Vagina (tissue), 2 donors: Measurements from ENCODE around the gene CACNA1C. TPM values are rescaled to one million over a fixed set of nuclear protein-coding genes. Genes with fewer than 3 reads are reported as not detected.

Experiments
- DNase-seq, 2 donors: peaks; one replicate each; pipeline ENCODE4 v3.0.0-alpha.2; 2017; ENCODE audit errors: extremely low spot score in 2 of 2
- H3K27ac ChIP-seq: fragments of 200-600 bp; sonication (generic); one replicate; pipeline ENCODE4 v1.5.1; 2019
- H3K27me3 ChIP-seq: fragments of 200-600 bp; sonication (generic); one replicate; pipeline ENCODE4 v1.5.1; 2019
- H3K36me3 ChIP-seq, 2 donors: fragments of 200-600 bp; sonication (generic); one replicate each; pipeline ENCODE4 v1.5.1; 2017 to 2019
- H3K4me1 ChIP-seq: fragments of 200-600 bp; sonication (generic); one replicate; pipeline ENCODE4 v1.5.1; 2019
- H3K4me3 ChIP-seq, 2 donors: fragments of 200-600 bp; sonication (generic); 1 replicate in 1 of 2; 2 replicates in 1 of 2; pipeline ENCODE4 v1.5.1; 2016 to 2019
- H3K9me3 ChIP-seq: fragments of 200-600 bp; sonication (generic); one replicate; pipeline ENCODE4 v1.5.1; 2019
- POLR2A ChIP-seq, 2 donors: fragments of 450-650 bp; IDR thresholded peaks; one replicate each; pipeline ENCODE4 v1.6.1; 2017; ENCODE audit warnings: antibody characterized with exemption in 2 of 2, mild to moderate bottlenecking in 2 of 2, moderate library complexity in 2 of 2
- POLR2AphosphoS5 ChIP-seq, 2 donors: sonication (generic); formaldehyde crosslinking; IDR thresholded peaks; one replicate each; pipeline ENCODE4 v1.9.0; 2017; ENCODE audit warnings: antibody characterized with exemption in 2 of 2, mild to moderate bottlenecking in 2 of 2, low read depth in 1 of 2; ENCODE audit not compliant: insufficient read depth in 1 of 2
- intact Hi-C: fragments of 100-400 bp; cut with DNase I; formaldehyde crosslinking; loops from one replicate; pipeline ENCODE4 v1.15.1; 2023
- total RNA-seq: library from RNA; depleted of rRNA; stranded (reverse); fragments of >200 nt; gene quantifications from one replicate; pipeline ENCODE4 v1.2.3, GENCODE V29; 2016
- TF ChIP-seq, protein P1 (sequence below), 3 experiments: fragments of 450-650 bp in 2 of 3; fragments of 200-600 bp in 1 of 3; sonication (generic) in 1 of 3; IDR thresholded peaks; one replicate each; pipeline ENCODE4 v1.5.1; 2017 to 2019; ENCODE audit warnings: antibody characterized with exemption in 3 of 3, mild to moderate bottlenecking in 2 of 3, moderate library complexity in 2 of 3

Gene CACNA1C
- total RNA-seq, 1 donor from 2014 or later: 9.8 TPM

GRCh38 chr12:2064071-2064507, 11.3 kb downstream of the CACNA1C start:
- peak overlapping the region in 1 of 2 donors; percentile 3 for H3K4me3 ChIP-seq
- TF ChIP-seq POLR2AphosphoS5 (IDR thresholded peaks at IDR 0.05; ENCODE audit: insufficient read depth in 1 of 2, low read depth in 1 of 2): no peak
- TF ChIP-seq, protein P1, sequence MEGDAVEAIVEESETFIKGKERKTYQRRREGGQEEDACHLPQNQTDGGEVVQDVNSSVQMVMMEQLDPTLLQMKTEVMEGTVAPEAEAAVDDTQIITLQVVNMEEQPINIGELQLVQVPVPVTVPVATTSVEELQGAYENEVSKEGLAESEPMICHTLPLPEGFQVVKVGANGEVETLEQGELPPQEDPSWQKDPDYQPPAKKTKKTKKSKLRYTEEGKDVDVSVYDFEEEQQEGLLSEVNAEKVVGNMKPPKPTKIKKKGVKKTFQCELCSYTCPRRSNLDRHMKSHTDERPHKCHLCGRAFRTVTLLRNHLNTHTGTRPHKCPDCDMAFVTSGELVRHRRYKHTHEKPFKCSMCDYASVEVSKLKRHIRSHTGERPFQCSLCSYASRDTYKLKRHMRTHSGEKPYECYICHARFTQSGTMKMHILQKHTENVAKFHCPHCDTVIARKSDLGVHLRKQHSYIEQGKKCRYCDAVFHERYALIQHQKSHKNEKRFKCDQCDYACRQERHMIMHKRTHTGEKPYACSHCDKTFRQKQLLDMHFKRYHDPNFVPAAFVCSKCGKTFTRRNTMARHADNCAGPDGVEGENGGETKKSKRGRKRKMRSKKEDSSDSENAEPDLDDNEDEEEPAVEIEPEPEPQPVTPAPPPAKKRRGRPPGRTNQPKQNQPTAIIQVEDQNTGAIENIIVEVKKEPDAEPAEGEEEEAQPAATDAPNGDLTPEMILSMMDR (IDR thresholded peaks at IDR 0.05): no peak
- no peak for TF ChIP-seq POLR2A (IDR thresholded peaks at IDR 0.05)
- no peaks in the 10 kb centered on the region for H3K27me3 ChIP-seq
- no peak for DNase-seq
- peak overlapping the region; percentile 37 for H3K27ac ChIP-seq
- peaks cover 17% of the 10 kb centered on the region for H3K4me1 ChIP-seq
- H3K9me3 ChIP-seq: no peaks in the 10 kb centered on the region
- H3K36me3 ChIP-seq: no peaks in the 10 kb centered on the region
- intact Hi-C loops: no loop called here

DNA sequence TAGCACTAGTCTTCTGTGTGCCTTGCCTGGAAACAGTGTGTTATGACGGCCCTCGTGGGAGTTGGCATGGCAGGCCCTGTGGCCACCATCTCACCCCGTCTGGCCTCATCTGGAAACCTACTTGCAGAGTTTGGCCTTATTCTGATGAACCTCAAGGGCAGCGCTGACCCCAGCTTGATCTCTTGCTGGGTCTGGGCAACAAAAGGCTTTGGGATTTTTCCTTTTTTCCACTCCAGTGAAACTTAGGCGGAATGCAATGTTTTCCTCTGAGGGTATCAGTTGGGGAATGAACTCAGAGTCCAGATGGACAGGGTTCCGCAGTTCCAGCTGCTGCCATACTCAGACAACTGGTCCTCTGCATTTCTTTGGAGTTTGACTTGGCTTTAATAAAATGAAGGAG, 15.9 kb downstream of the CACNA1C start:
- intact Hi-C loops: loop anchor here (5.0 kb wide), 1 partner anchor 69 kb away; no protein-coding TSS in a partner anchor
- no peaks in the 10 kb centered on the region for H3K36me3 ChIP-seq

DNA sequence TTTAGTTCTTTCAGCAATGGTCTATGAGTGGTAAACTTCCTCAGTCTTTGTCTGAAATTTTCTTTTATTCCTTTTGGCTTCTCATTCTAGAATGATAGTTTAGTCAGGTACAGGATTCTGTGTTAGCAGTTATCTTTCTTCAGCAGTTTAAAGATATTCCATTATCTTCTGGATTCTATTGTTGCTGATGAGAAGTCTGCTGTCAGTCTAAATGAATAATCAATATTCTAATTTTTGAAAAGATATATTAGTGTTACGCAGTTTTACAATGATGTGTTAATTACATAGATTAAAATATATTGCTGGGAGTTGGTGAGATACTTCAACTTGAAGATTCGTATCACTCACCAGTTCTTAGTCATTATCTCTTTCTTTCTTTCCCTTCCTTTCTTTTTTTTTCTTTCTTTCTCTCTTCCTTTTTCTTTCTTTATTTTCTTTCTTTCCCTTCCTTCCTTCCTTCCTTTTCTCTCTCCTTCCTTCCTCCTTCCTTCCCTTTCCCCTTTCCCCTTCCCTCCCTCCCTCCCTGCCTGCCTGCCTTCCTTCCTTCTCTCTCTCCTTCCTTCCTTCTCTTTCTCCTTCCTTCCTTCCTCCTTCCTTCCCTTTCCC, 17.8 kb downstream of the CACNA1C start:
- H3K9me3 ChIP-seq: peaks cover 8% of the 10 kb centered on the region
- no peaks in the 10 kb centered on the region for H3K36me3 ChIP-seq
- TF ChIP-seq POLR2A (IDR thresholded peaks at IDR 0.05) (no peak), POLR2AphosphoS5 (IDR thresholded peaks at IDR 0.05; ENCODE audit: insufficient read depth in 1 of 2, low read depth in 1 of 2) (no peak)
- TF ChIP-seq, protein P1 (IDR thresholded peaks at IDR 0.05): no peak
- no peak overlapping the region for H3K4me3 ChIP-seq
- no peak for DNase-seq
- H3K27me3 ChIP-seq: no peaks in the 10 kb centered on the region
- H3K4me1 ChIP-seq: peaks cover 13% of the 10 kb centered on the region
- intact Hi-C loops: no loop called here
- no peak overlapping the region for H3K27ac ChIP-seq

More for the DNA sequence above, 15.9 kb downstream of the CACNA1C start:
- Histone ChIP-seq H3K27me3 (no peaks in the 10 kb centered on the region), H3K27ac (no peak overlapping the region), H3K9me3 (peaks cover 8% of the 10 kb centered on the region), H3K4me3 (no peak overlapping the region), H3K4me1 (peaks cover 13% of the 10 kb centered on the region)
- DNase-seq: no peak
- no peak for TF ChIP-seq POLR2A (IDR thresholded peaks at IDR 0.05)

DNA sequence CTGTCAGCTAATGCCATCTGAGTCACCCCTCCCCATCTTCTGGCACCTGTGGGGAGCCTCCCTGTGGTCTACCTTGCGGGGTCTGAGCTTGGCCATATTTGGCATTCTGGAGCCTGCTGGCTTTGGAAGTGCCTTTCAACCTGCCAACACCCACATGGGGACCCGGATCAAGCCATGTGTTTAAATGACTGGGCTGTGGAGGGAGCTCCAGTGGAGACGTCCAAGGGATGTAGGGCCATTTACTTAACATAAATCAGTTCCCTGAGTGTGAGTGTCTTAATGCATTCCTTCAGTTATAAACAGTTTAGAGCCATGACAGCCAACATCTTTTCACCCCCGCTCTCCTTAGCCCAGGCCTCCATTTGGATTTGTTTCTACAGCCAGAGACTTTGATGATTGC, 22.0 kb downstream of the CACNA1C start:
- peaks cover 27% of the 10 kb centered on the region for H3K4me1 ChIP-seq
- TF ChIP-seq, protein P1 (IDR thresholded peaks at IDR 0.05): no peak
- TF ChIP-seq POLR2A (IDR thresholded peaks at IDR 0.05) (no peak), POLR2AphosphoS5 (IDR thresholded peaks at IDR 0.05; ENCODE audit: insufficient read depth in 1 of 2, low read depth in 1 of 2) (no peak)
- H3K9me3 ChIP-seq: peaks cover 8% of the 10 kb centered on the region
- peak overlapping the region; percentile 78 for H3K27ac ChIP-seq
- H3K27me3 ChIP-seq: no peaks in the 10 kb centered on the region
- no peak for DNase-seq
- no peak overlapping the region for H3K4me3 ChIP-seq
- no peaks in the 10 kb centered on the region for H3K36me3 ChIP-seq
- intact Hi-C loops: no loop called here

- Histone ChIP-seq H3K4me3 (no peak overlapping the region), H3K36me3 (no peaks in the 10 kb centered on the region), H3K9me3 (peaks cover under 1% of the 10 kb centered on the region), H3K27ac (peak overlapping the region; percentile 78), H3K4me1 (peaks cover 27% of the 10 kb centered on the region), H3K27me3 (no peaks in the 10 kb centered on the region)
- TF ChIP-seq POLR2A (IDR thresholded peaks at IDR 0.05): no peak
- TF ChIP-seq POLR2AphosphoS5 (IDR thresholded peaks at IDR 0.05; ENCODE audit: insufficient read depth in 1 of 2, low read depth in 1 of 2): no peak
- TF ChIP-seq, protein P1 (IDR thresholded peaks at IDR 0.05): no peak
- intact Hi-C loops: no loop called here
- no peak for DNase-seq
Observed at GRCh38 chr12:2075508-2076195, 22.9 kb downstream of the CACNA1C start.
